ENCODE results near the gene VBP1.
"Not testable (repeated sequence)": the region's sequence is repeated elsewhere in the genome, so short reads cannot be mapped to it uniquely, and the experiment has no call there.

Gene VBP1

GRCh38 chrX:155216179-155216939 is at the start of gene VBP1:
Gene VBP1 (plus strand): TSS chrX:155216460. CDS start chrX:155216483, 23 bp downstream.
- DNase-seq: peak; percentile 83 to 98 (median 93)
- intact Hi-C loops (cut with DNase I): no loop called here

GRCh38 chrX:155169881-155170280 is 46.4 kb upstream of the VBP1 start:
- intact Hi-C loops (cut with DNase I): no loop called here
- no peak for DNase-seq

- DNase-seq: no peak
- intact Hi-C loops (cut with DNase I): no loop called here
Measured at GRCh38 chrX:155179346-155179997, 36.8 kb upstream of the VBP1 start.

- intact Hi-C loops (cut with DNase I): no loop called here
- no peak for DNase-seq
Measured at GRCh38 chrX:155188786-155189185, 27.5 kb upstream of the VBP1 start.

GRCh38 chrX:155211208-155211607 is 5.1 kb upstream of the VBP1 start:
- DNase-seq: no peak
- intact Hi-C loops (cut with DNase I): no loop called here

GRCh38 chrX:155213731-155214130 is 2.5 kb upstream of the VBP1 start:
- intact Hi-C loops (cut with DNase I): no loop called here

GRCh38 chrX:155215443-155216178 is 649 bp upstream of the VBP1 start:
- intact Hi-C loops (cut with DNase I): no loop called here
- DNase-seq: no peak

More at GRCh38 chrX:155213731-155214130, 2.5 kb upstream of the VBP1 start:
- no peak for DNase-seq

GRCh38 chrX:155216940-155217440 is 730 bp downstream of the VBP1 start:
- DNase-seq: peak in 18 of 42 donors; percentile 1 to 43 (median 12)
- intact Hi-C loops (cut with DNase I): no loop called here

- intact Hi-C loops (cut with DNase I): no loop called here
- DNase-seq: no peak
Measured at GRCh38 chrX:155218777-155219176, 2.5 kb downstream of the VBP1 start.

- DNase-seq: no peak
- intact Hi-C loops (cut with DNase I): no loop called here
Measured at GRCh38 chrX:155221351-155221750, 5.1 kb downstream of the VBP1 start.

- DNase-seq; intact Hi-C loops (cut with DNase I): not testable (repeated sequence)
Measured at GRCh38 chrX:155223746-155224145, 7.5 kb downstream of the VBP1 start.

- DNase-seq: no peak
- intact Hi-C loops (cut with DNase I): no loop called here
Measured at GRCh38 chrX:155225774-155226173, 9.5 kb downstream of the VBP1 start.

- intact Hi-C loops (cut with DNase I): no loop called here
- no peak for DNase-seq
Measured at GRCh38 chrX:155231163-155231562, 14.9 kb downstream of the VBP1 start.

GRCh38 chrX:155235891-155236290 is 19.6 kb downstream of the VBP1 start:
- no peak for DNase-seq
- intact Hi-C loops (cut with DNase I): no loop called here

- intact Hi-C loops (cut with DNase I): no loop called here
- no peak for DNase-seq
Measured at GRCh38 chrX:155237719-155238118, 21.5 kb downstream of the VBP1 start.

GRCh38 chrX:155242300-155242699 is 26.0 kb downstream of the VBP1 start:
- intact Hi-C loops (cut with DNase I): no loop called here
- DNase-seq: no peak

GRCh38 chrX:155246748-155247147 is 30.5 kb downstream of the VBP1 start:
- DNase-seq: no peak
- intact Hi-C loops (cut with DNase I): no loop called here

GRCh38 chrX:155247497-155247896 is 31.2 kb downstream of the VBP1 start:
- intact Hi-C loops (cut with DNase I): no loop called here
- DNase-seq: no peak

GRCh38 chrX:155251391-155251790 is 35.1 kb downstream of the VBP1 start:
- intact Hi-C loops (cut with DNase I): no loop called here

GRCh38 chrX:155259752-155260151 is 43.5 kb downstream of the VBP1 start:
- no peak for DNase-seq
- intact Hi-C loops (cut with DNase I): no loop called here

More at GRCh38 chrX:155251391-155251790, 35.1 kb downstream of the VBP1 start:
- DNase-seq: no peak
